Mesodermal cell (in vitro differentiated cells): ENCODE data around the gene UBXN1.

Experiments used
- H3K27ac ChIP-seq: 2 replicates; pipeline ENCODE4 v1.7.0; 2013; ENCODE audit warnings: mild to moderate bottlenecking, low read depth, low read length, moderate library complexity; ENCODE audit not compliant: severe bottlenecking
- H3K36me3 ChIP-seq: 2 replicates; pipeline ENCODE4 v1.7.1; 2013; ENCODE audit warnings: mild to moderate bottlenecking, low read length, moderate library complexity; ENCODE audit not compliant: control insufficient read depth, insufficient read depth
- H3K4me1 ChIP-seq: one replicate; pipeline ENCODE4 v1.7.1; 2013; ENCODE audit warnings: mild to moderate bottlenecking, low read length; ENCODE audit not compliant: insufficient read depth, control insufficient read depth, poor library complexity, severe bottlenecking
- H3K4me3 ChIP-seq: 2 replicates; pipeline ENCODE4 v1.7.0; 2013; ENCODE audit warnings: low read length, control low read depth, mild to moderate bottlenecking; ENCODE audit not compliant: insufficient read depth, poor library complexity, severe bottlenecking; ENCODE audit errors: extremely low read depth
- H3K9me3 ChIP-seq: 2 replicates; pipeline ENCODE4 v1.7.1; 2013; ENCODE audit warnings: mild to moderate bottlenecking, low read length, moderate library complexity; ENCODE audit not compliant: control insufficient read depth
- WGBS, 2 experiments: methylation state at CpG; one replicate each; pipeline ENCODE4 v1.1.5; 2013; ENCODE audit warnings: missing lambda C conversion rate in 2 of 2; ENCODE audit not compliant: insufficient coverage in 2 of 2; 5-methylcytosine and 5-hydroxymethylcytosine counted together

Gene UBXN1

GRCh38 chr11:62632492-62632891 lies 46.4 kb downstream of the UBXN1 start:
- Histone ChIP-seq H3K27ac (no peak overlapping the region), H3K4me3 (no peak overlapping the region), H3K9me3 (no peaks in the 10 kb centered on the region), H3K36me3 (peaks cover 96% of the 10 kb centered on the region), H3K4me1 (no peaks in the 10 kb centered on the region)
- 98 to 100% methylated on average over 6 of the region's 6 CpGs for WGBS, 2 experiments

GRCh38 chr11:62627713-62628112 lies 51.2 kb downstream of the UBXN1 start:
- Histone ChIP-seq H3K4me1 (peaks cover 3% of the 10 kb centered on the region), H3K36me3 (peaks cover 88% of the 10 kb centered on the region), H3K27ac (no peak overlapping the region), H3K4me3 (no peak overlapping the region), H3K9me3 (no peaks in the 10 kb centered on the region)
- 81 to 83% methylated on average over 2 to 3 of the region's 3 CpGs for WGBS, 2 experiments
